ENCODE results near the gene ZNF484.
"Not testable (repeated sequence)": the region's sequence is repeated elsewhere in the genome, so short reads cannot be mapped to it uniquely, and the experiment has no call there.

ZNF484 gene

GRCh38 chr9:92887880-92888338 is 10.1 kb upstream of the ZNF484 start:
- Histone ChIP-seq H3K36me3 (replicated peaks) (no peaks in the 10 kb centered on the region), H3K4me3 (ENCODE audit: low read depth, low read length) (no peak overlapping the region), H3K27me3 (replicated peaks) (no peaks in the 10 kb centered on the region), H3K27ac (no peak overlapping the region)
- in situ Hi-C loops (cut with HindIII; ENCODE audit: low pct_ligation_motif_present, low sequenced_read_pairs) = no loop called here
- no peak for DNase-seq
- TF ChIP-seq CTCF (IDR thresholded peaks at IDR 0.05; ENCODE audit: low read depth, low read length, missing control alignments) = no peak

- H3K4me3 ChIP-seq (ENCODE audit: low read depth, low read length); in situ Hi-C loops (cut with HindIII; ENCODE audit: low pct_ligation_motif_present, low sequenced_read_pairs): not testable (repeated sequence)
Measured at GRCh38 chr9:92886846-92887610, 9.2 kb upstream of the ZNF484 start.

GRCh38 chr9:92883666-92884405 is 6.0 kb upstream of the ZNF484 start:
- H3K4me3 ChIP-seq (ENCODE audit: low read depth, low read length); in situ Hi-C loops (cut with HindIII; ENCODE audit: low pct_ligation_motif_present, low sequenced_read_pairs); H3K36me3 ChIP-seq (replicated peaks); H3K27me3 ChIP-seq (replicated peaks); DNase-seq; H3K27ac ChIP-seq: not testable (repeated sequence)

More at GRCh38 chr9:92886846-92887610, 9.2 kb upstream of the ZNF484 start:
- not testable (repeated sequence) for DNase-seq; H3K27ac ChIP-seq; H3K27me3 ChIP-seq (replicated peaks); H3K36me3 ChIP-seq (replicated peaks)

- in situ Hi-C loops (cut with HindIII; ENCODE audit: low pct_ligation_motif_present, low sequenced_read_pairs) = no loop called here
- no peak overlapping the region for H3K27ac ChIP-seq
- no peak for TF ChIP-seq CTCF (IDR thresholded peaks at IDR 0.05; ENCODE audit: low read depth, low read length, missing control alignments)
- no peaks in the 10 kb centered on the region for H3K27me3 ChIP-seq (replicated peaks)
- H3K36me3 ChIP-seq (replicated peaks) = no peaks in the 10 kb centered on the region
- DNase-seq = no peak
- H3K4me3 ChIP-seq (ENCODE audit: low read depth, low read length) = no peak overlapping the region
Measured at GRCh38 chr9:92882276-92882675, 4.4 kb upstream of the ZNF484 start.

GRCh38 chr9:92875373-92875772 is 2.5 kb downstream of the ZNF484 start:
- H3K27ac ChIP-seq = no peak overlapping the region
- no peak for DNase-seq
- in situ Hi-C loops (cut with HindIII; ENCODE audit: low pct_ligation_motif_present, low sequenced_read_pairs) = no loop called here
- no peaks in the 10 kb centered on the region for H3K27me3 ChIP-seq (replicated peaks)
- no peak for TF ChIP-seq CTCF (IDR thresholded peaks at IDR 0.05; ENCODE audit: low read depth, low read length, missing control alignments)
- H3K36me3 ChIP-seq (replicated peaks) = no peaks in the 10 kb centered on the region
- no peak overlapping the region for H3K4me3 ChIP-seq (ENCODE audit: low read depth, low read length)

- in situ Hi-C loops (cut with HindIII; ENCODE audit: low pct_ligation_motif_present, low sequenced_read_pairs) = no loop called here
Measured at GRCh38 chr9:92870289-92870688, 7.5 kb downstream of the ZNF484 start.

GRCh38 chr9:92866600-92866999 is 11.2 kb downstream of the ZNF484 start:
- H3K36me3 ChIP-seq (replicated peaks); H3K27me3 ChIP-seq (replicated peaks); in situ Hi-C loops (cut with HindIII; ENCODE audit: low pct_ligation_motif_present, low sequenced_read_pairs); H3K27ac ChIP-seq; DNase-seq; H3K4me3 ChIP-seq (ENCODE audit: low read depth, low read length): not testable (repeated sequence)

More at GRCh38 chr9:92870289-92870688, 7.5 kb downstream of the ZNF484 start:
- Histone ChIP-seq H3K27me3 (replicated peaks) (no peaks in the 10 kb centered on the region), H3K36me3 (replicated peaks) (no peaks in the 10 kb centered on the region), H3K27ac (no peak overlapping the region), H3K4me3 (ENCODE audit: low read depth, low read length) (no peak overlapping the region)
- DNase-seq = no peak
- TF ChIP-seq CTCF (IDR thresholded peaks at IDR 0.05; ENCODE audit: low read depth, low read length, missing control alignments) = no peak

All from brain microvascular endothelial cell (primary cell).